OCI-LY1 (cell line): ENCODE results near the gene TAAR9.

Experiments
- CTCF ChIP-seq: fragments of 200-600 bp; sonication (generic), shearing (Covaris generic); IDR thresholded peaks from 2 replicates; pipeline ENCODE4 v1.5.1; 2017; ENCODE audit warnings: mild to moderate bottlenecking, antibody characterized with exemption, low read length, moderate library complexity, mixed read lengths
- EZH2 ChIP-seq: fragments of 200-600 bp; sonication (generic), shearing (Covaris generic); IDR thresholded peaks from 2 replicates; pipeline ENCODE4 v1.8.0; 2017; ENCODE audit warnings: borderline replicate concordance, mixed run types, mild to moderate bottlenecking, antibody characterized with exemption, low read length, moderate library complexity, mixed read lengths

GRCh38 chr6:132504757-132505156, 33.3 kb upstream of the TAAR9 start:
- no peak for TF ChIP-seq CTCF
- TF ChIP-seq EZH2 = no peak
